ENCODE results near the gene EXOC3. TPM values are rescaled to one million over a fixed set of nuclear protein-coding genes. Genes with fewer than 3 reads are reported as not detected.

The EXOC3 gene
- total RNA-seq, 1 experiment from 2014 or later: 52.4 TPM

GRCh38 chr5:494667-495255, 51.8 kb downstream of the EXOC3 start (continued):
- TF ChIP-seq ELF1 (IDR thresholded peaks at IDR 0.05; ENCODE audit: borderline replicate concordance, low read depth): no peak
- no peak for TF ChIP-seq EZH2 (IDR thresholded peaks at IDR 0.05)
- TF ChIP-seq ZBTB33 (IDR thresholded peaks at IDR 0.05; ENCODE audit: extremely low read depth, insufficient replicate concordance, low read length): no peak
- TF ChIP-seq ATF3 (IDR thresholded peaks at IDR 0.05): no peak
- no peak for TF ChIP-seq JUND (IDR thresholded peaks at IDR 0.05)
- TF ChIP-seq MAX (IDR thresholded peaks at IDR 0.05): no peak
- TF ChIP-seq ZNF274 (IDR thresholded peaks at IDR 0.05; ENCODE audit: low read depth, low read length): no peak
- TF ChIP-seq CBX3 (IDR thresholded peaks at IDR 0.05; ENCODE audit: low read depth): no peak
- TF ChIP-seq FOSL1 (IDR thresholded peaks at IDR 0.05; ENCODE audit: low read depth): no peak
- TF ChIP-seq RAD21 (IDR thresholded peaks at IDR 0.05; ENCODE audit: low read depth): no peak
- no peak for TF ChIP-seq SIN3A (IDR thresholded peaks at IDR 0.05; ENCODE audit: low read depth)
- no peak for TF ChIP-seq POLR2AphosphoS5 (IDR thresholded peaks at IDR 0.05; ENCODE audit: low read depth, low read length)

DNA sequence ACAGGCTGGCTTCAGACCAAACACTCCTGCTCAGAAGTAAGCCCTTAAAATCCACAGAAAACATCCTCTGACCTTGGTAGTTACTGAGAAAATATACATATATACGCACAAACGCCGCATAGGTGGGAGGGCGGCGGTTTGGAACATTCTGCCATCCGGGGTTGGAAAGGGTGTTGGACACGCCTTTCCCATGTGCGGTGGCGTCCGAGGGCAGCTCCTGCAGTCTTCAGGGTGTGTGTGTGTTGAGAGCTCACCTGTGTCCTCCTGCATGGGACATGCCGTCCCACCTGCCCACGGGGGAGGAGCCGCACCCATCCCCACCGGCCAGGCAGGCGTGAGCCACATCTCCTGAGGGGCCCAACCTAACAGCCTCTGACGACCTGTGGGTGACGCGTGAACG, 53.1 kb downstream of the EXOC3 start:
- no peak for TF ChIP-seq SP1 (IDR thresholded peaks at IDR 0.05; ENCODE audit: low read depth)
- TF ChIP-seq ZBTB33 (IDR thresholded peaks at IDR 0.05; ENCODE audit: extremely low read depth, insufficient replicate concordance, low read length): no peak
- TF ChIP-seq POLR2A (IDR thresholded peaks at IDR 0.05; ENCODE audit: borderline replicate concordance, extremely low read depth, insufficient read depth, insufficient read length): no peak
- TF ChIP-seq, protein P1, sequence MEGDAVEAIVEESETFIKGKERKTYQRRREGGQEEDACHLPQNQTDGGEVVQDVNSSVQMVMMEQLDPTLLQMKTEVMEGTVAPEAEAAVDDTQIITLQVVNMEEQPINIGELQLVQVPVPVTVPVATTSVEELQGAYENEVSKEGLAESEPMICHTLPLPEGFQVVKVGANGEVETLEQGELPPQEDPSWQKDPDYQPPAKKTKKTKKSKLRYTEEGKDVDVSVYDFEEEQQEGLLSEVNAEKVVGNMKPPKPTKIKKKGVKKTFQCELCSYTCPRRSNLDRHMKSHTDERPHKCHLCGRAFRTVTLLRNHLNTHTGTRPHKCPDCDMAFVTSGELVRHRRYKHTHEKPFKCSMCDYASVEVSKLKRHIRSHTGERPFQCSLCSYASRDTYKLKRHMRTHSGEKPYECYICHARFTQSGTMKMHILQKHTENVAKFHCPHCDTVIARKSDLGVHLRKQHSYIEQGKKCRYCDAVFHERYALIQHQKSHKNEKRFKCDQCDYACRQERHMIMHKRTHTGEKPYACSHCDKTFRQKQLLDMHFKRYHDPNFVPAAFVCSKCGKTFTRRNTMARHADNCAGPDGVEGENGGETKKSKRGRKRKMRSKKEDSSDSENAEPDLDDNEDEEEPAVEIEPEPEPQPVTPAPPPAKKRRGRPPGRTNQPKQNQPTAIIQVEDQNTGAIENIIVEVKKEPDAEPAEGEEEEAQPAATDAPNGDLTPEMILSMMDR (IDR thresholded peaks at IDR 0.05 in 2 of 3, conservative IDR thresholded peaks at IDR 0.05 in 1 of 3; ENCODE audit: borderline replicate concordance in 1 of 3, insufficient read depth in 1 of 3, low read depth in 2 of 3, low read length in 2 of 3): no peak
- TF ChIP-seq ATF3 (IDR thresholded peaks at IDR 0.05): no peak
- TF ChIP-seq EZH2 (IDR thresholded peaks at IDR 0.05): no peak
- no peak for TF ChIP-seq CEBPB (IDR thresholded peaks at IDR 0.05; ENCODE audit: low read depth)
- no peak for TF ChIP-seq CBX3 (IDR thresholded peaks at IDR 0.05; ENCODE audit: low read depth)
- TF ChIP-seq MAX (IDR thresholded peaks at IDR 0.05): no peak
- TF ChIP-seq EGR1 (IDR thresholded peaks at IDR 0.05; ENCODE audit: low read depth): no peak
- TF ChIP-seq YY1 (IDR thresholded peaks at IDR 0.05; ENCODE audit: extremely low read depth, insufficient replicate concordance, low read depth, low read length): no peak
- TF ChIP-seq FOSL1 (IDR thresholded peaks at IDR 0.05; ENCODE audit: low read depth): no peak
- POLR2A ChIA-PET: no interaction called here
- H4K20me1 ChIP-seq (ENCODE audit: insufficient read depth): no peaks in the 10 kb centered on the region
- H3K9me2 ChIP-seq (ENCODE audit: insufficient read depth): no peaks in the 10 kb centered on the region
- no peak overlapping the region for H3K4me2 ChIP-seq (ENCODE audit: low read length)
- ATAC-seq (no peak), DNase-seq (ENCODE audit: low read depth, low spot score) (no peak)
- no TSS peak for BruUV-seq (replicated peaks)
- intact Hi-C loops (cut with micrococcal nuclease): no loop called here
- no peaks in the 10 kb centered on the region for H3K4me1 ChIP-seq (ENCODE audit: control insufficient read depth in 1 of 2, insufficient read depth in 2 of 2, low read length in 2 of 2)
- no peaks in the 10 kb centered on the region for H3K27me3 ChIP-seq (ENCODE audit: insufficient read depth, low read length)
- CTCF ChIA-PET: no interaction called here
- H3K9ac ChIP-seq (ENCODE audit: low read length): no peak overlapping the region
- no peaks in the 10 kb centered on the region for H3K79me2 ChIP-seq (ENCODE audit: insufficient read depth, low read length)
- H3K4me3 ChIP-seq (replicated peaks in 1 of 2; ENCODE audit: low read depth in 1 of 2, low read length in 2 of 2): no peak overlapping the region
- no peaks in the 10 kb centered on the region for H3K9me3 ChIP-seq (ENCODE audit: control insufficient read depth in 1 of 2, insufficient read depth in 1 of 2, low read depth in 1 of 2, low read length in 2 of 2)
- H2AFZ ChIP-seq (ENCODE audit: low read depth, low read length, poor library complexity, severe bottlenecking): no peak overlapping the region
- H3K27ac ChIP-seq (ENCODE audit: low read depth, low read length): no peak overlapping the region
- no peaks in the 10 kb centered on the region for H3K36me3 ChIP-seq (ENCODE audit: control insufficient read depth in 1 of 2, insufficient read depth in 2 of 2, low read length in 2 of 2)
- RAD21 ChIA-PET (ENCODE audit: low non-redundant PET in 1 of 2, low total read pairs in 2 of 2, uncharacterized antibody in 2 of 2, unreplicated experiment in 2 of 2): no interaction called here
